Prostate gland (tissue), 2 donors: ENCODE results near the gene WDR44.

Source experiments
- CTCF ChIP-seq, 4 experiments: fragments of 200-600 bp in 2 of 4; fragments of 450-650 bp in 2 of 4; sonication (generic) in 2 of 4; IDR thresholded peaks; 1 replicate in 3 of 4; 2 replicates in 1 of 4; pipeline ENCODE4 v1.5.1; 2016 to 2019; ENCODE audit warnings: antibody characterized with exemption in 4 of 4, mild to moderate bottlenecking in 2 of 4, moderate library complexity in 2 of 4
- POLR2A ChIP-seq: fragments of 450-650 bp; IDR thresholded peaks from one replicate; pipeline ENCODE4 v1.6.1; 2016; ENCODE audit warnings: antibody characterized with exemption, mild to moderate bottlenecking

- TF ChIP-seq POLR2A, result no peak
- no peak for TF ChIP-seq CTCF (IDR thresholded peaks at IDR 0.05)
Observed at GRCh38 chrX:118356154-118356701, 10.3 kb downstream of the WDR44 start.
